Endothelial cell of umbilical vein (primary cell): Measurements from ENCODE around the gene ATG7. TPM values are rescaled to one million over a fixed set of nuclear protein-coding genes. Genes with fewer than 3 reads are reported as not detected.

ENCODE experiments used
- BruUV-seq: library from RNA; stranded (reverse); fragments of 400-500 nt; replicated peaks from 2 replicates; lab custom pipeline; 2021; lab: Mats Ljungman, UMichigan
- CTCF ChIA-PET: fragments of 300-600, 350-600 bp; sonication (Branson Sonifier 250); formaldehyde crosslinking; loops from one replicate; lab custom pipeline; 2021; ENCODE audit warnings: antibody characterized with exemption, inconsistent platforms; lab: Charles Lee
- POLR2A ChIA-PET: fragments of 300-600, 350-600 bp; sonication (Branson Sonifier 250); formaldehyde crosslinking; loops from one replicate; lab custom pipeline; 2021; ENCODE audit warnings: antibody characterized with exemption, inconsistent platforms; lab: Charles Lee
- DNase-seq: peaks from one replicate; pipeline ENCODE4 v3.0.0-alpha.2; 2011; ENCODE audit warnings: low read depth, low spot score
- FAIRE-seq: peaks from 2 replicates; lab custom pipeline; 2011; peaks lifted over from hg19 to GRCh38; lab: Jason Lieb, UNC
- H2AFZ ChIP-seq: 2 replicates; pipeline ENCODE4 v1.6.0; 2012; ENCODE audit warnings: low read depth, low read length, control low read depth, inconsistent platforms
- H3K27ac ChIP-seq: 2 replicates; pipeline ENCODE4 v1.5.1; 2011; ENCODE audit warnings: low read depth, mild to moderate bottlenecking, control low read depth, low read length, moderate library complexity; ENCODE audit not compliant: insufficient read depth
- H3K27me3 ChIP-seq, 2 experiments: 2 replicates each; pipeline versions ENCODE4 v1.6.0 to v1.6.1; 2011; ENCODE audit warnings: low read length in 2 of 2, mixed read lengths in 1 of 2; ENCODE audit not compliant: control insufficient read depth in 2 of 2, insufficient read depth in 2 of 2
- H3K36me3 ChIP-seq, 2 experiments: 2 replicates in 1 of 2; 3 replicates in 1 of 2; pipeline ENCODE4 v1.5.1; 2011; ENCODE audit warnings: low read length in 2 of 2, mild to moderate bottlenecking in 1 of 2, moderate library complexity in 1 of 2; ENCODE audit not compliant: control insufficient read depth in 2 of 2, insufficient read depth in 2 of 2; ENCODE audit errors: extremely low read depth in 1 of 2
- H3K4me1 ChIP-seq: 3 replicates; pipeline ENCODE4 v1.5.1; 2011; ENCODE audit warnings: mild to moderate bottlenecking, low read length; ENCODE audit not compliant: control insufficient read depth, insufficient read depth; ENCODE audit errors: extremely low read depth
- H3K4me2 ChIP-seq: 2 replicates; pipeline ENCODE4 v1.6.1; 2011; ENCODE audit warnings: low read length, control low read depth, mixed read lengths; ENCODE audit not compliant: insufficient read depth
- H3K4me3 ChIP-seq, 3 experiments: fragments of 200-600 bp in 1 of 3; sonication (generic), shearing (Covaris generic) in 1 of 3; replicated peaks in 1 of 3; 2 replicates each; pipeline ENCODE4 v1.5.1; 2011 to 2016; ENCODE audit warnings: control low read depth in 3 of 3, low read length in 3 of 3, mild to moderate bottlenecking in 2 of 3, inconsistent platforms in 1 of 3, low read depth in 1 of 3, moderate library complexity in 1 of 3; ENCODE audit not compliant: insufficient read depth in 1 of 3
- H3K79me2 ChIP-seq: 2 replicates; pipeline ENCODE4 v1.6.0; 2012; ENCODE audit warnings: low read length, inconsistent platforms; ENCODE audit not compliant: control insufficient read depth, insufficient read depth
- H3K9ac ChIP-seq: replicated peaks from 2 replicates; pipeline ENCODE3; 2011; ENCODE audit warnings: low read length, control low read depth; ENCODE audit not compliant: insufficient read depth; ENCODE audit errors: extremely low read depth
- H3K9me1 ChIP-seq: replicated peaks from 3 replicates; pipeline ENCODE4 v1.6.0; 2011; ENCODE audit warnings: mild to moderate bottlenecking, low read length; ENCODE audit not compliant: control insufficient read depth, insufficient read depth; ENCODE audit errors: extremely low read depth
- H3K9me3 ChIP-seq: replicated peaks from 2 replicates; pipeline ENCODE4 v1.5.1; 2012; ENCODE audit warnings: low read length, inconsistent platforms; ENCODE audit not compliant: control insufficient read depth, insufficient read depth
- H4K20me1 ChIP-seq: replicated peaks from 2 replicates; pipeline ENCODE3; 2011; ENCODE audit warnings: mild to moderate bottlenecking, low read length; ENCODE audit not compliant: control insufficient read depth, insufficient read depth; ENCODE audit errors: extremely low read depth
- EZH2 ChIP-seq: IDR thresholded peaks from 2 replicates; pipeline ENCODE4 v1.6.1; 2012; ENCODE audit warnings: borderline replicate concordance, low read depth, mild to moderate bottlenecking, moderate library complexity, low read length, inconsistent platforms; ENCODE audit not compliant: severe bottlenecking
- FOS ChIP-seq: IDR thresholded peaks from 2 replicates; pipeline ENCODE4 v1.6.1; 2011; ENCODE audit warnings: mild to moderate bottlenecking, low read length, moderate library complexity, borderline replicate concordance; ENCODE audit not compliant: insufficient read depth
- GATA2 ChIP-seq: IDR thresholded peaks from 2 replicates; pipeline ENCODE4 v1.7.0; 2011; ENCODE audit warnings: low read depth, mild to moderate bottlenecking, moderate library complexity, mixed read lengths, low read length; ENCODE audit not compliant: insufficient read length, insufficient read depth
- JUN ChIP-seq: IDR thresholded peaks from 2 replicates; pipeline ENCODE4 v1.6.1; 2011; ENCODE audit warnings: borderline replicate concordance, low read depth; ENCODE audit not compliant: insufficient read length, insufficient read depth
- MAX ChIP-seq: IDR thresholded peaks from 2 replicates; pipeline ENCODE4 v1.6.1; 2011; ENCODE audit not compliant: insufficient read depth, insufficient read length
- MYC ChIP-seq: IDR thresholded peaks from one replicate; pipeline ENCODE4 v1.6.1; 2011; ENCODE audit warnings: mild to moderate bottlenecking, low read depth, low read length
- POLR2A ChIP-seq: IDR thresholded peaks from 2 replicates; pipeline ENCODE4 v1.6.1; 2012; ENCODE audit warnings: low read depth, mild to moderate bottlenecking, control low read depth, low read length
- POLR2AphosphoS5 ChIP-seq: IDR thresholded peaks from 2 replicates; pipeline ENCODE4 v1.6.1; 2012; ENCODE audit warnings: low read depth, mild to moderate bottlenecking, control low read depth, low read length, moderate library complexity; ENCODE audit not compliant: insufficient read depth
- dilution Hi-C: fragments of 300-500 bp; cut with MboI; formaldehyde crosslinking; loops from one replicate; pipeline ENCODE4 v1.15.0; 2019; ENCODE audit warnings: low sequenced_read_pairs; ENCODE audit not compliant: extremely low pct_ligation_motif_present
- intact Hi-C: fragments of 100-400 bp; cut with micrococcal nuclease; formaldehyde crosslinking; loops from one replicate; pipeline ENCODE4 v1.10.0; 2022
- polyA plus RNA-seq, 4 experiments: library from polyadenylated mRNA; depleted of rRNA in 3 of 4; stranded (reverse) in 3 of 4; unstranded in 1 of 4; fragments of >200 nt; gene quantifications; 2 replicates each; pipeline versions ENCODE4 v1.2.1 to v1.2.3, GENCODE V29; 2011 to 2012; ENCODE audit warnings: missing spikeins in 1 of 4
- total RNA-seq: library from RNA; stranded (reverse); gene quantifications from 2 replicates; pipeline ENCODE4 v1.2.3, GENCODE V29; 2021
- TF ChIP-seq, protein P1 (sequence below), 2 donors: IDR thresholded peaks; 1 replicate in 1 of 2; 2 replicates in 1 of 2; pipeline ENCODE4 v1.5.1; 2011; ENCODE audit warnings: low read length in 2 of 2, mild to moderate bottlenecking in 2 of 2, moderate library complexity in 2 of 2, control low read depth in 1 of 2, inconsistent platforms in 1 of 2, low read depth in 1 of 2; ENCODE audit not compliant: insufficient read depth in 1 of 2; ENCODE audit errors: extremely low read depth in 1 of 2

The ATG7 gene
- total and polyA plus RNA-seq, 2 donors (not counting 3 experiments of a cell fraction or from before 2014, with no cell fraction given) = 30.8 to 48.3 TPM

DNA sequence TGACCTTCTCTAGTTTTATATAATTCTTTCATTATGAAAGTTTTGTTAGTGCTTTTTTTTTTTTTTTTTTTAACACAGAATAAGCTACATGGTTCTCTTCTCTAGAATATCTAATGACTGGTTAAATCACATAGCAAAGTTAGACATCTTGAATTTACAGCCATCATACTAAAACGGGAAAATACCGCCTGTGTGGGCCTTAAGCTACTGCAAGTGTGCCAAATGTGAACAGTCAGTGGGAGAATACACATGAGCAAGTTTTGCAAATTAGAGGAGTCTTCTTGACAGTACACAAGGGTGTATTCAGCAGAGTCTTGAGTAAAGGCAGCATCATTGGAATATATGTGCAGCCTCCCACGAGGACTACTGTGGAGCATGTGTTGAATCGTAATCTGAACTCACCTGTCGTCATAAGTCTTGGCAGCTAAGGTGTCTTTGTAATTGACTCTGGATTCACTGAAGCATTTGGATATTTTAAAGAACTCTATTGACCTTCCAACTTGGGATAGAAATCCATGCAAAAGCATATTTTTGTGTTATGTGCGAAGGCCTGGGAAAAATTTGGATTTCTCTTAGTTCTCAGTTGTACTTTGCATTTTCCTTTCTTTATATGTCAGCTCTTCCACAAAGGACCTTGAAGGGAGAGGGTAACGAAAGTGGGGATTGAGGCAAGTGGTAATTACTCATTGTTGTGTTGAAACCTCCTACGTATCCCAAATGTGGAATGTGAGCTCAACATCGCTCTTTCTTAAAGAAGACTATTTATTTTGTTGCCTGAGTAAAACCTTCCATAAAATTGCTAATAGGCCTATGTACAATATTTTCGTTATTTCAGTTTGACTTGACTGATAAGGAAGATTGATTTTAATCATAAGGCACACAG, 117.4 kb downstream of the ATG7 start:
- H3K9ac ChIP-seq = no peak overlapping the region
- H3K79me2 ChIP-seq = no peaks in the 10 kb centered on the region
- POLR2A ChIA-PET = interaction anchor here (0.6 kb wide), 1 partner anchor 188 kb away, joined by 3 read pairs; no protein-coding TSS in a partner anchor
- H3K27me3 ChIP-seq = no peaks in the 10 kb centered on the region
- intact Hi-C loops = no loop called here
- dilution Hi-C loops = no loop called here
- H3K36me3 ChIP-seq = no peaks in the 10 kb centered on the region
- FAIRE-seq = no peak
- H3K4me3 ChIP-seq = no peak overlapping the region
- BruUV-seq = no TSS peak
- no peaks in the 10 kb centered on the region for H4K20me1 ChIP-seq
- peaks cover 36% of the 10 kb centered on the region for H3K4me1 ChIP-seq
- CTCF ChIA-PET = interaction anchor here (0.6 to 4.5 kb wide), 2 partner anchors 10 to 43 kb away, joined by 4 to 21 read pairs; no protein-coding TSS in a partner anchor
- no peaks in the 10 kb centered on the region for H3K9me1 ChIP-seq
- TF ChIP-seq MYC = no peak
- TF ChIP-seq, protein P1, sequence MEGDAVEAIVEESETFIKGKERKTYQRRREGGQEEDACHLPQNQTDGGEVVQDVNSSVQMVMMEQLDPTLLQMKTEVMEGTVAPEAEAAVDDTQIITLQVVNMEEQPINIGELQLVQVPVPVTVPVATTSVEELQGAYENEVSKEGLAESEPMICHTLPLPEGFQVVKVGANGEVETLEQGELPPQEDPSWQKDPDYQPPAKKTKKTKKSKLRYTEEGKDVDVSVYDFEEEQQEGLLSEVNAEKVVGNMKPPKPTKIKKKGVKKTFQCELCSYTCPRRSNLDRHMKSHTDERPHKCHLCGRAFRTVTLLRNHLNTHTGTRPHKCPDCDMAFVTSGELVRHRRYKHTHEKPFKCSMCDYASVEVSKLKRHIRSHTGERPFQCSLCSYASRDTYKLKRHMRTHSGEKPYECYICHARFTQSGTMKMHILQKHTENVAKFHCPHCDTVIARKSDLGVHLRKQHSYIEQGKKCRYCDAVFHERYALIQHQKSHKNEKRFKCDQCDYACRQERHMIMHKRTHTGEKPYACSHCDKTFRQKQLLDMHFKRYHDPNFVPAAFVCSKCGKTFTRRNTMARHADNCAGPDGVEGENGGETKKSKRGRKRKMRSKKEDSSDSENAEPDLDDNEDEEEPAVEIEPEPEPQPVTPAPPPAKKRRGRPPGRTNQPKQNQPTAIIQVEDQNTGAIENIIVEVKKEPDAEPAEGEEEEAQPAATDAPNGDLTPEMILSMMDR (IDR thresholded peaks at IDR 0.05; ENCODE audit: extremely low read depth in 1 of 2, insufficient read depth in 1 of 2, low read depth in 1 of 2, low read length in 2 of 2) = no peak
- no peak for TF ChIP-seq POLR2A
- TF ChIP-seq POLR2AphosphoS5 = no peak
- no peak for TF ChIP-seq MAX
- TF ChIP-seq JUN = no peak
- TF ChIP-seq EZH2 = no peak
- TF ChIP-seq FOS = no peak
- TF ChIP-seq GATA2 = no peak
- no peak for DNase-seq
- H3K9me3 ChIP-seq = no peaks in the 10 kb centered on the region
- no peak overlapping the region for H3K27ac ChIP-seq
- no peak overlapping the region for H3K4me2 ChIP-seq
- no peak overlapping the region for H2AFZ ChIP-seq
